GM19324 (cell line): ENCODE results near the gene PHGDH.

Experiments
- ATAC-seq: cut with Tn5 transposase; IDR thresholded peaks from one replicate; pipeline ENCODE4 v1.9.1; 2021; ENCODE audit warnings: mild to moderate bottlenecking, moderate library complexity; ENCODE audit not compliant: unreplicated experiment, low FRiP score

The PHGDH gene

GRCh38 chr1:119711804-119712341, at the start of gene PHGDH:
Gene PHGDH (plus strand): TSS chr1:119711934. CDS start chr1:119712023, 89 bp downstream.
- no peak for ATAC-seq

GRCh38 chr1:119662034-119662437, 49.7 kb upstream of the PHGDH start:
- no peak for ATAC-seq

- no peak for ATAC-seq
These were observed 47.7 kb upstream of the PHGDH start for GRCh38 chr1:119664067-119664466.

- ATAC-seq: no peak
These were observed 44.6 kb upstream of the PHGDH start for GRCh38 chr1:119667173-119667572.

GRCh38 chr1:119670898-119671297, 40.8 kb upstream of the PHGDH start:
- ATAC-seq: no peak

- no peak for ATAC-seq
These were observed 38.4 kb upstream of the PHGDH start for GRCh38 chr1:119673171-119673940.

- no peak for ATAC-seq
These were observed 37.6 kb upstream of the PHGDH start for GRCh38 chr1:119674111-119674526.

GRCh38 chr1:119674835-119675289, 36.9 kb upstream of the PHGDH start:
- no peak for ATAC-seq

GRCh38 chr1:119675349-119676345, 36.1 kb upstream of the PHGDH start:
- ATAC-seq: no peak

GRCh38 chr1:119676571-119677206, 35.0 kb upstream of the PHGDH start:
- no peak for ATAC-seq

GRCh38 chr1:119679223-119679622, 32.5 kb upstream of the PHGDH start:
- no peak for ATAC-seq

GRCh38 chr1:119680193-119680592, 31.5 kb upstream of the PHGDH start:
- ATAC-seq: no peak

GRCh38 chr1:119680723-119681122, 31.0 kb upstream of the PHGDH start:
- no peak for ATAC-seq

GRCh38 chr1:119681560-119681959, 30.2 kb upstream of the PHGDH start:
- ATAC-seq: no peak

GRCh38 chr1:119682141-119682540, 29.6 kb upstream of the PHGDH start:
- no peak for ATAC-seq

GRCh38 chr1:119683893-119684292, 27.8 kb upstream of the PHGDH start:
- ATAC-seq: no peak

GRCh38 chr1:119686661-119687060, 25.1 kb upstream of the PHGDH start:
- ATAC-seq: no peak

- no peak for ATAC-seq
These were observed 24.2 kb upstream of the PHGDH start for GRCh38 chr1:119687434-119688079.

- no peak for ATAC-seq
These were observed 22.9 kb upstream of the PHGDH start for GRCh38 chr1:119688810-119689209.

- ATAC-seq: no peak
These were observed 22.2 kb upstream of the PHGDH start for GRCh38 chr1:119689511-119689910.
